CD14-positive monocyte (primary cell): ENCODE results near the gene CDC14A. TPM values are rescaled to one million over a fixed set of nuclear protein-coding genes. Genes with fewer than 3 reads are reported as not detected.

Experiments
- DNase-seq, 3 donors: peaks; one replicate each; pipeline ENCODE4 v3.0.0-alpha.2; 2011 to 2022
- H2AFZ ChIP-seq: 2 replicates; pipeline ENCODE4 v1.6.0; 2012; ENCODE audit warnings: mild to moderate bottlenecking, low read depth, low read length, inconsistent platforms; ENCODE audit not compliant: insufficient read depth, poor library complexity, severe bottlenecking
- H3K27ac ChIP-seq, 2 donors: 1 replicate in 1 of 2; 2 replicates in 1 of 2; pipeline ENCODE4 v1.5.1; 2012 to 2013; ENCODE audit warnings: low read length in 2 of 2, control low read depth in 1 of 2, inconsistent platforms in 1 of 2, low read depth in 1 of 2, mild to moderate bottlenecking in 1 of 2
- H3K27me3 ChIP-seq, 2 donors: one replicate each; pipeline versions ENCODE4 v1.6.0 to v1.6.1; 2011 to 2013; ENCODE audit warnings: low read length in 2 of 2; ENCODE audit not compliant: control insufficient read depth in 2 of 2, insufficient read depth in 2 of 2
- H3K36me3 ChIP-seq, 2 donors: replicated peaks in 1 of 2; 1 replicate in 1 of 2; 2 replicates in 1 of 2; pipeline versions ENCODE4 v1.5.1 to v1.6.1; 2012 to 2013; ENCODE audit warnings: low read length in 2 of 2, control low read depth in 1 of 2, inconsistent platforms in 1 of 2, mild to moderate bottlenecking in 1 of 2; ENCODE audit not compliant: insufficient read depth in 2 of 2, control insufficient read depth in 1 of 2
- H3K4me1 ChIP-seq, 2 donors: 1 replicate in 1 of 2; 2 replicates in 1 of 2; pipeline versions ENCODE4 v1.5.1 to v1.6.1; 2012 to 2013; ENCODE audit warnings: low read length in 2 of 2, control low read depth in 1 of 2, inconsistent platforms in 1 of 2, mild to moderate bottlenecking in 1 of 2, moderate library complexity in 1 of 2; ENCODE audit not compliant: insufficient read depth in 2 of 2, control insufficient read depth in 1 of 2
- H3K4me2 ChIP-seq: replicated peaks from 2 replicates; pipeline ENCODE3; 2012; ENCODE audit warnings: low read length, moderate library complexity, mild to moderate bottlenecking; ENCODE audit not compliant: poor library complexity, severe bottlenecking; ENCODE audit errors: extremely low read depth
- H3K4me3 ChIP-seq, 3 experiments: fragments of 200-600 bp in 1 of 3; sonication (generic) in 1 of 3; replicated peaks in 1 of 3; 1 replicate in 2 of 3; 2 replicates in 1 of 3; pipeline ENCODE4 v1.5.1; 2011 to 2013; ENCODE audit warnings: low read length in 3 of 3, mild to moderate bottlenecking in 3 of 3, control low read depth in 2 of 3, low read depth in 2 of 3, inconsistent platforms in 1 of 3, moderate library complexity in 1 of 3
- H3K79me2 ChIP-seq: 2 replicates; pipeline ENCODE4 v1.6.0; 2012; ENCODE audit warnings: mild to moderate bottlenecking, control low read depth, inconsistent platforms, low read length, moderate library complexity; ENCODE audit not compliant: insufficient read depth
- H3K9ac ChIP-seq: 2 replicates; pipeline ENCODE4 v1.6.0; 2017; ENCODE audit warnings: low read length, mild to moderate bottlenecking; ENCODE audit not compliant: insufficient read depth, poor library complexity, severe bottlenecking
- H3K9me3 ChIP-seq, 2 donors: replicated peaks in 1 of 2; 1 replicate in 1 of 2; 2 replicates in 1 of 2; pipeline versions ENCODE4 v1.5.1 to v1.6.1; 2012 to 2013; ENCODE audit warnings: low read length in 2 of 2, control low read depth in 1 of 2; ENCODE audit not compliant: control insufficient read depth in 1 of 2, insufficient read depth in 1 of 2
- H4K20me1 ChIP-seq: 2 replicates; pipeline ENCODE4 v1.6.0; 2012; ENCODE audit warnings: mild to moderate bottlenecking, low read length, control low read depth, moderate library complexity; ENCODE audit not compliant: insufficient read depth
- H3K27ac Mint-ChIP-seq, 7 donors: one replicate each; pipeline ENCODE4 v1.8.0; 2020; ENCODE audit warnings: mild to moderate bottlenecking in 7 of 7, mixed read lengths in 7 of 7, moderate library complexity in 6 of 7, inconsistent platforms in 2 of 7
- H3K27me3 Mint-ChIP-seq, 3 donors: one replicate each; pipeline ENCODE4 v1.8.0; 2021 to 2022; ENCODE audit warnings: low read depth in 3 of 3, mild to moderate bottlenecking in 3 of 3, mixed read lengths in 3 of 3, moderate library complexity in 3 of 3, inconsistent platforms in 1 of 3
- H3K36me3 Mint-ChIP-seq, 2 donors: one replicate each; pipeline ENCODE4 v1.8.0; 2020; ENCODE audit warnings: mixed read lengths in 2 of 2, inconsistent platforms in 1 of 2, mild to moderate bottlenecking in 1 of 2
- H3K4me1 Mint-ChIP-seq: one replicate; pipeline ENCODE4 v1.8.0; 2020; ENCODE audit warnings: mild to moderate bottlenecking, mixed read lengths
- H3K4me3 Mint-ChIP-seq, 2 donors: one replicate each; pipeline ENCODE4 v1.8.0; 2020; ENCODE audit warnings: mild to moderate bottlenecking in 2 of 2, mixed read lengths in 2 of 2, moderate library complexity in 1 of 2
- H3K9me3 Mint-ChIP-seq, 7 donors: one replicate each; pipeline ENCODE4 v1.8.0; 2020 to 2022; ENCODE audit warnings: mixed read lengths in 7 of 7, mild to moderate bottlenecking in 6 of 7, moderate library complexity in 6 of 7, inconsistent platforms in 2 of 7
- CTCF ChIP-seq: fragments of 200-600 bp; IDR thresholded peaks from one replicate; pipeline ENCODE4 v1.8.0; 2022; ENCODE audit warnings: antibody characterized with exemption, mild to moderate bottlenecking
- whole genome bisulfite sequencing: methylation state at CpG from one replicate; pipeline ENCODE4 v1.1.5; 2013; ENCODE audit warnings: missing lambda C conversion rate; ENCODE audit not compliant: insufficient coverage; 5-methylcytosine and 5-hydroxymethylcytosine counted together
- intact Hi-C, 2 donors: fragments of 100-400 bp; cut with micrococcal nuclease; formaldehyde crosslinking; loops; one replicate each; pipeline versions ENCODE4 v1.15.0 to v1.15.1; 2023
- polyA plus RNA-seq, 3 donors: library from polyadenylated mRNA; depleted of rRNA in 1 of 3; unstranded in 2 of 3; stranded (reverse) in 1 of 3; fragments of 300-500 nt in 2 of 3; fragments of >200 nt in 1 of 3; fragmentation: Illumina TruSeq in 2 of 3; gene quantifications; 1 replicate in 2 of 3; 2 replicates in 1 of 3; pipeline ENCODE4 v1.2.3, GENCODE V29; 2012 to 2021

The CDC14A gene
- polyA plus RNA-seq, 3 donors, result 4.2 to 9.2 (median 6.1) TPM

- DNase-seq, result no peak
- Histone ChIP-seq H3K9me3 (no peaks in the 10 kb centered on the region), H3K27ac (peak overlapping the region in 1 of 2 donors; percentile 16), H3K4me1 (peaks cover 0 to 3% of the 10 kb centered on the region in 2 donors), H3K27me3 (no peaks in the 10 kb centered on the region), H3K79me2 (peaks cover 12% of the 10 kb centered on the region), H3K4me3 (no peak overlapping the region), H3K4me2 (no peak overlapping the region), H4K20me1 (no peaks in the 10 kb centered on the region), H3K36me3 (peaks cover 7 to 65% of the 10 kb centered on the region in 2 donors), H3K9ac (no peak overlapping the region), H2AFZ (no peak overlapping the region)
- no peak overlapping the region for H3K4me3 Mint-ChIP-seq
- no peaks in the 10 kb centered on the region for H3K9me3 Mint-ChIP-seq
- peaks cover 0 to 2% (median 0%) of the 10 kb centered on the region in 3 donors for H3K27me3 Mint-ChIP-seq
- intact Hi-C loops, result no loop called here
- peak overlapping the region in 2 of 7 donors; percentile 35 to 69 for H3K27ac Mint-ChIP-seq
- 100% methylated on average over 1 of the region's 3 CpGs for WGBS
- H3K36me3 Mint-ChIP-seq, result peaks cover 39% of the 10 kb centered on the region in 2 donors
- H3K4me1 Mint-ChIP-seq, result peaks cover 8% of the 10 kb centered on the region
- no peak for TF ChIP-seq CTCF
Measured at GRCh38 chr1:100438789-100439188, 86.5 kb downstream of the CDC14A start.

- Histone ChIP-seq H4K20me1 (no peaks in the 10 kb centered on the region), H3K4me2 (no peak overlapping the region), H2AFZ (no peak overlapping the region), H3K27ac (no peak overlapping the region), H3K36me3 (peaks cover 10 to 70% of the 10 kb centered on the region in 2 donors), H3K9me3 (no peaks in the 10 kb centered on the region), H3K79me2 (no peaks in the 10 kb centered on the region), H3K4me3 (no peak overlapping the region), H3K4me1 (peaks cover 0 to 6% of the 10 kb centered on the region in 2 donors), H3K9ac (no peak overlapping the region), H3K27me3 (no peaks in the 10 kb centered on the region)
- DNase-seq, result no peak
- H3K27ac Mint-ChIP-seq, result peak overlapping the region in 3 of 7 donors; percentile 39 to 73 (median 46)
- H3K4me1 Mint-ChIP-seq, result peaks cover 14% of the 10 kb centered on the region
- no peak overlapping the region for H3K4me3 Mint-ChIP-seq
- WGBS, result no CpG with 5 or more reads among the region's 4 CpGs
- H3K36me3 Mint-ChIP-seq, result peaks cover 39 to 40% of the 10 kb centered on the region in 2 donors
- TF ChIP-seq CTCF, result no peak
- H3K27me3 Mint-ChIP-seq, result peaks cover 0 to 2% (median 0%) of the 10 kb centered on the region in 3 donors
- intact Hi-C loops, result no loop called here
- no peaks in the 10 kb centered on the region for H3K9me3 Mint-ChIP-seq
Measured at GRCh38 chr1:100440075-100440809, 87.9 kb downstream of the CDC14A start.
